K562 (cell line): ENCODE measurements around the gene SMARCB1. TPM values are rescaled to one million over a fixed set of nuclear protein-coding genes. Genes with fewer than 3 reads are reported as not detected.

ENCODE experiments used
- ATAC-seq: fragments of 200-7000 bp; cut with Tn5 transposase; 3 replicates; pipeline ENCODE4 v1.9.1; 2020; ENCODE audit warnings: moderate library complexity
- BruUV-seq: library from RNA; stranded (reverse); fragments of 400-500 nt; replicated peaks from 2 replicates; lab custom pipeline; 2021; lab: Mats Ljungman, UMichigan
- CTCF ChIA-PET: fragments of 300-600 bp; formaldehyde crosslinking; extraction: SDS; loops from one replicate; lab custom pipeline; 2021; ENCODE audit warnings: low intra/inter-chr PET ratio; lab: Yijun Ruan, JAX
- POLR2A ChIA-PET: fragments of 300-600, 350-650 bp; sonication (Branson Sonifier 250); formaldehyde crosslinking; extraction: SDS; loops from one replicate; lab custom pipeline; 2021; ENCODE audit warnings: antibody characterized with exemption, inconsistent platforms; lab: Yijun Ruan, JAX
- DNase-seq, 4 experiments: peaks; one replicate each; pipeline versions ENCODE4 v3.0.0 to v3.0.0-alpha.2; 2011 to 2018; ENCODE audit warnings: low spot score in 3 of 4, mixed read lengths in 3 of 4; ENCODE audit errors: extremely low read depth in 1 of 4
- FAIRE-seq: peaks from 2 replicates; lab custom pipeline; 2011; peaks lifted over from hg19 to GRCh38; lab: Jason Lieb, UNC
- H2AFZ ChIP-seq: 2 replicates; pipeline ENCODE4 v1.6.0; 2011; ENCODE audit warnings: low read depth, low read length, control low read depth, inconsistent platforms
- H3K27ac ChIP-seq: fragments of 200-600 bp; 3 replicates; pipeline ENCODE4 v1.8.0; 2011; ENCODE audit warnings: low read depth, mild to moderate bottlenecking, control low read depth, inconsistent platforms, low read length, moderate library complexity, mixed read lengths; ENCODE audit errors: extremely low read depth
- H3K27me3 ChIP-seq, 2 experiments: fragments of 300-600 bp in 1 of 2; 2 replicates in 1 of 2; 3 replicates in 1 of 2; pipeline versions ENCODE4 v1.6.0 to v1.8.0; 2011; ENCODE audit warnings: inconsistent platforms in 2 of 2, low read length in 2 of 2, mild to moderate bottlenecking in 1 of 2, mixed read lengths in 1 of 2, moderate library complexity in 1 of 2; ENCODE audit not compliant: control insufficient read depth in 2 of 2, insufficient read depth in 2 of 2
- H3K36me3 ChIP-seq: fragments of 300-600 bp; 3 replicates; pipeline ENCODE4 v1.8.0; 2011; ENCODE audit warnings: mild to moderate bottlenecking, low read length, inconsistent platforms; ENCODE audit not compliant: control insufficient read depth, insufficient read depth
- H3K4me1 ChIP-seq, 2 experiments: fragments of 200-600 bp in 1 of 2; replicated peaks in 1 of 2; 2 replicates in 1 of 2; 3 replicates in 1 of 2; pipeline versions ENCODE4 v1.5.1 to v1.8.0; 2011; ENCODE audit warnings: inconsistent platforms in 2 of 2, low read length in 2 of 2, mild to moderate bottlenecking in 1 of 2, mixed read lengths in 1 of 2, moderate library complexity in 1 of 2; ENCODE audit not compliant: control insufficient read depth in 2 of 2, insufficient read depth in 2 of 2
- H3K4me2 ChIP-seq: 2 replicates; pipeline ENCODE4 v1.6.1; 2011; ENCODE audit warnings: low read length, control low read depth, inconsistent platforms, mixed read lengths; ENCODE audit not compliant: insufficient read depth
- H3K4me3 ChIP-seq: fragments of 200-600 bp; sonication (generic), shearing (Covaris generic); 2 replicates; pipeline ENCODE4 v1.5.1; 2016; ENCODE audit warnings: control low read depth, inconsistent platforms
- H3K79me2 ChIP-seq: fragments of 200-600 bp; 3 replicates; pipeline ENCODE4 v1.8.0; 2011; ENCODE audit warnings: low read length, inconsistent platforms; ENCODE audit not compliant: control insufficient read depth, insufficient read depth
- H3K9ac ChIP-seq, 2 experiments: 2 replicates each; pipeline versions ENCODE4 v1.6.0 to v1.6.1; 2011; ENCODE audit warnings: low read depth in 2 of 2, low read length in 2 of 2, control low read depth in 1 of 2, inconsistent platforms in 1 of 2, mild to moderate bottlenecking in 1 of 2, mixed read lengths in 1 of 2; ENCODE audit not compliant: insufficient read depth in 1 of 2
- H3K9me1 ChIP-seq: one replicate; pipeline ENCODE4 v1.6.0; 2011; ENCODE audit warnings: inconsistent platforms, mild to moderate bottlenecking, low read length, moderate library complexity; ENCODE audit not compliant: control insufficient read depth, insufficient read depth
- H3K9me3 ChIP-seq: replicated peaks from 2 replicates; pipeline ENCODE4 v1.5.1; 2011; ENCODE audit warnings: low read depth, low read length, inconsistent platforms; ENCODE audit not compliant: control insufficient read depth, insufficient read depth
- H4K20me1 ChIP-seq: replicated peaks from 2 replicates; pipeline ENCODE4 v1.6.1; 2011; ENCODE audit warnings: low read length, inconsistent platforms, mixed read lengths; ENCODE audit not compliant: control insufficient read depth, insufficient read depth
- ARID4B ChIP-seq: sonication (generic); formaldehyde crosslinking; IDR thresholded peaks from 2 replicates; pipeline ENCODE4 v1.8.0; 2022; ENCODE audit warnings: mild to moderate bottlenecking, missing genetic modification reagents
- KDM5B ChIP-seq: fragments of 200-600 bp; sonication (generic); IDR thresholded peaks from 2 replicates; pipeline ENCODE4 v1.6.1; 2012; ENCODE audit warnings: low read depth, mild to moderate bottlenecking, moderate library complexity, low read length, control low read depth, inconsistent platforms; ENCODE audit not compliant: insufficient replicate concordance
- WGBS: fragments of 100-300 bp; shearing (Covaris generic); methylation state at CpG from one replicate; pipeline ENCODE4 v1.1.6; 2016; ENCODE audit warnings: low coverage, mixed read lengths; ENCODE audit not compliant: insufficient coverage; ENCODE audit errors: missing lambda C conversion rate; 5-methylcytosine and 5-hydroxymethylcytosine counted together
- in situ Hi-C: fragments of 300-500 bp; cut with MboI; formaldehyde crosslinking; loops from 4 replicates; pipeline ENCODE4 v1.15.0; 2018; ENCODE audit warnings: inconsistent platforms, mixed read lengths
- intact Hi-C: fragments of 100-400 bp; cut with micrococcal nuclease; formaldehyde crosslinking; loops from 2 replicates; pipeline ENCODE4 v1.14.2; 2022
- polyA plus RNA-seq, 8 experiments: library from polyadenylated mRNA; depleted of rRNA in 4 of 8; stranded (reverse) in 5 of 8; unstranded in 3 of 8; fragments of >200 nt; fragmentation: Nextera tagmentation in 2 of 8; fragmentation: Illumina TruSeq in 1 of 8; extraction: Ambion mirVana in 2 of 8; extraction: Trizol in 1 of 8; gene quantifications; 2 replicates each; pipeline versions ENCODE4 v1.2.1 to v1.2.3, GENCODE V29; 2011 to 2014; ENCODE audit warnings: inconsistent platforms in 1 of 8, missing spikeins in 1 of 8
- total RNA-seq, 7 experiments: library from RNA; depleted of rRNA in 6 of 7; stranded (reverse); fragments of >200 nt in 6 of 7; fragmentation: Illumina TruSeq in 2 of 7; extraction: Trizol in 2 of 7; gene quantifications; 2 replicates each; pipeline versions ENCODE4 v1.2.1 to v1.2.3, GENCODE V29; 2011 to 2021; ENCODE audit warnings: low replicate concordance in 1 of 7

Gene SMARCB1
- total and polyA plus RNA-seq, 9 of the 15 experiments (the other 6 are each of a cell fraction or from before 2014, with no cell fraction given), result 1.2 to 113 (median 65.4) TPM

- no peak for DNase-seq
- peaks cover 61% of the 10 kb centered on the region; the same call in 2 of the 3 replicates for H3K36me3 ChIP-seq
- 93% methylated on average over 15 of the region's 18 CpGs for WGBS
- POLR2A ChIA-PET, result no interaction called here
- no peak for ATAC-seq
- FAIRE-seq, result no peak
- intact Hi-C loops (no loop called here), in situ Hi-C loops (no loop called here)
- no peak overlapping the region for H3K4me3 ChIP-seq
- no peak overlapping the region for H3K4me2 ChIP-seq
- TF ChIP-seq KDM5B, result no peak
- no peaks in the 10 kb centered on the region for H3K9me3 ChIP-seq
- no peaks in the 10 kb centered on the region; a peak in 1 of 5 replicates for H3K4me1 ChIP-seq
- H3K9ac ChIP-seq, result no peak overlapping the region
- CTCF ChIA-PET, result no interaction called here
- no peak overlapping the region for H2AFZ ChIP-seq
- BruUV-seq, result no TSS peak
- no peaks in the 10 kb centered on the region for H3K27me3 ChIP-seq
- no peaks in the 10 kb centered on the region for H3K9me1 ChIP-seq
- H3K79me2 ChIP-seq, result no peaks in the 10 kb centered on the region
- H4K20me1 ChIP-seq, result no peaks in the 10 kb centered on the region
- no peak overlapping the region for H3K27ac ChIP-seq
These were observed 13.8 kb downstream of the SMARCB1 start for GRCh38 chr22:23800297-23801237.

- ATAC-seq, result no peak
- no peak for DNase-seq
- ChIA-PET CTCF (no interaction called here), POLR2A (no interaction called here)
- Histone ChIP-seq H3K4me2 (no peak overlapping the region), H3K9ac (peak overlapping the region in 1 of 2 experiments; percentile 26; a peak in 1 of 4 replicates), H2AFZ (no peak overlapping the region), H3K9me3 (no peaks in the 10 kb centered on the region), H4K20me1 (no peaks in the 10 kb centered on the region), H3K4me1 (no peaks in the 10 kb centered on the region; a peak in 1 of 5 replicates), H3K79me2 (no peaks in the 10 kb centered on the region), H3K9me1 (no peaks in the 10 kb centered on the region), H3K36me3 (peaks cover 64% of the 10 kb centered on the region; the same call in 2 of the 3 replicates), H3K27me3 (no peaks in the 10 kb centered on the region), H3K4me3 (no peak overlapping the region), H3K27ac (no peak overlapping the region)
- BruUV-seq, result no TSS peak
- WGBS, result 75% methylated on average over 11 of the region's 11 CpGs
- FAIRE-seq, result no peak
- in situ Hi-C loops, result no loop called here
- intact Hi-C loops, result no loop called here
- no peak for TF ChIP-seq ARID4B (CRISPR knock-in tag)
These were observed 14.6 kb downstream of the SMARCB1 start for GRCh38 chr22:23801238-23801821.
